GM19438 (cell line): ENCODE results near the gene HSPH1.
"Not testable (repeated sequence)": the region's sequence is repeated elsewhere in the genome, so short reads cannot be mapped to it uniquely, and the experiment has no call there.

Experiments used
- ATAC-seq: cut with Tn5 transposase; IDR thresholded peaks from one replicate; pipeline ENCODE4 v1.9.1; 2021; ENCODE audit warnings: low read depth; ENCODE audit not compliant: unreplicated experiment

Gene HSPH1

GRCh38 chr13:31101472-31102170 is 60.1 kb downstream of the HSPH1 start:
- no peak for ATAC-seq

GRCh38 chr13:31100721-31101120 is 61.0 kb downstream of the HSPH1 start:
- no peak for ATAC-seq

- ATAC-seq = not testable (repeated sequence)
Measured at GRCh38 chr13:31097911-31098434, 63.7 kb downstream of the HSPH1 start.

GRCh38 chr13:31096654-31097302 is 64.9 kb downstream of the HSPH1 start:
- ATAC-seq = no peak

GRCh38 chr13:31094331-31095015 is 67.2 kb downstream of the HSPH1 start:
- no peak for ATAC-seq

GRCh38 chr13:31093145-31093885 is 68.4 kb downstream of the HSPH1 start:
- no peak for ATAC-seq

- ATAC-seq = no peak
Measured at GRCh38 chr13:31092646-31093045, 69.1 kb downstream of the HSPH1 start.

- ATAC-seq = no peak
Measured at GRCh38 chr13:31090961-31091624, 70.6 kb downstream of the HSPH1 start.

- ATAC-seq = no peak
Measured at GRCh38 chr13:31090096-31090495, 71.6 kb downstream of the HSPH1 start.

- ATAC-seq = no peak
Measured at GRCh38 chr13:31089649-31090048, 72.1 kb downstream of the HSPH1 start.

- no peak for ATAC-seq
Measured at GRCh38 chr13:31088826-31089420, 72.8 kb downstream of the HSPH1 start.
